ENCODE results near the gene LRMDA.

The LRMDA gene

GRCh38 chr10:76012716-76013327 is 581.4 kb downstream of the LRMDA start:
- H3K79me2 ChIP-seq (ENCODE audit: control insufficient read depth, insufficient read depth, low read length, unreplicated experiment) = no peaks in the 10 kb centered on the region
- no peak overlapping the region for H3K27ac ChIP-seq (ENCODE audit: low read depth, low read length)
- H3K4me3 ChIP-seq (ENCODE audit: low read depth, low read length) = no peak overlapping the region
- no peaks in the 10 kb centered on the region for H3K4me1 ChIP-seq (ENCODE audit: control insufficient read depth, insufficient read depth, low read length, unreplicated experiment)
- no peak overlapping the region for H2AFZ ChIP-seq (ENCODE audit: low read length, unreplicated experiment)
- H3K27me3 ChIP-seq (ENCODE audit: insufficient read depth, low read length) = 0 out of 2 replicates have a peak, but pooled peaks cover 6% of the 10 kb centered on the region
- H3K36me3 ChIP-seq (ENCODE audit: insufficient read depth, low read length) = no peaks in the 10 kb centered on the region

- Histone ChIP-seq H3K4me3 (ENCODE audit: low read depth, low read length) (no peak overlapping the region), H3K27me3 (ENCODE audit: insufficient read depth, low read length) (0 out of 2 replicates have a peak, but pooled peaks cover 6% of the 10 kb centered on the region), H2AFZ (ENCODE audit: low read length, unreplicated experiment) (no peak overlapping the region), H3K79me2 (ENCODE audit: control insufficient read depth, insufficient read depth, low read length, unreplicated experiment) (no peaks in the 10 kb centered on the region), H3K27ac (ENCODE audit: low read depth, low read length) (no peak overlapping the region), H3K36me3 (ENCODE audit: insufficient read depth, low read length) (no peaks in the 10 kb centered on the region), H3K4me1 (ENCODE audit: control insufficient read depth, insufficient read depth, low read length, unreplicated experiment) (no peaks in the 10 kb centered on the region)
Measured at GRCh38 chr10:76015245-76015644, 583.8 kb downstream of the LRMDA start.

- Histone ChIP-seq H3K4me3 (ENCODE audit: low read depth, low read length) (no peak overlapping the region), H3K4me1 (ENCODE audit: control insufficient read depth, insufficient read depth, low read length, unreplicated experiment) (no peaks in the 10 kb centered on the region), H3K79me2 (ENCODE audit: control insufficient read depth, insufficient read depth, low read length, unreplicated experiment) (no peaks in the 10 kb centered on the region), H2AFZ (ENCODE audit: low read length, unreplicated experiment) (no peak overlapping the region), H3K36me3 (ENCODE audit: insufficient read depth, low read length) (no peaks in the 10 kb centered on the region), H3K27ac (ENCODE audit: low read depth, low read length) (no peak overlapping the region), H3K27me3 (ENCODE audit: insufficient read depth, low read length) (no peaks in the 10 kb centered on the region)
Measured at GRCh38 chr10:76017026-76017732, 585.8 kb downstream of the LRMDA start.

- H2AFZ ChIP-seq (ENCODE audit: low read length, unreplicated experiment) = no peak overlapping the region
- H3K4me3 ChIP-seq (ENCODE audit: low read depth, low read length) = no peak overlapping the region
- no peaks in the 10 kb centered on the region for H3K36me3 ChIP-seq (ENCODE audit: insufficient read depth, low read length)
- no peak overlapping the region for H3K27ac ChIP-seq (ENCODE audit: low read depth, low read length)
- no peaks in the 10 kb centered on the region for H3K4me1 ChIP-seq (ENCODE audit: control insufficient read depth, insufficient read depth, low read length, unreplicated experiment)
- H3K27me3 ChIP-seq (ENCODE audit: insufficient read depth, low read length) = no peaks in the 10 kb centered on the region
- H3K79me2 ChIP-seq (ENCODE audit: control insufficient read depth, insufficient read depth, low read length, unreplicated experiment) = no peaks in the 10 kb centered on the region
Measured at GRCh38 chr10:76017733-76018433, 586.5 kb downstream of the LRMDA start.

GRCh38 chr10:76020630-76021029 is 589.2 kb downstream of the LRMDA start:
- H3K79me2 ChIP-seq (ENCODE audit: control insufficient read depth, insufficient read depth, low read length, unreplicated experiment) = no peaks in the 10 kb centered on the region
- no peaks in the 10 kb centered on the region for H3K36me3 ChIP-seq (ENCODE audit: insufficient read depth, low read length)
- no peak overlapping the region for H3K27ac ChIP-seq (ENCODE audit: low read depth, low read length)
- H3K27me3 ChIP-seq (ENCODE audit: insufficient read depth, low read length) = no peaks in the 10 kb centered on the region
- H2AFZ ChIP-seq (ENCODE audit: low read length, unreplicated experiment) = no peak overlapping the region
- H3K4me3 ChIP-seq (ENCODE audit: low read depth, low read length) = no peak overlapping the region
- no peaks in the 10 kb centered on the region for H3K4me1 ChIP-seq (ENCODE audit: control insufficient read depth, insufficient read depth, low read length, unreplicated experiment)

GRCh38 chr10:76021398-76021797 is 590.0 kb downstream of the LRMDA start:
- H3K36me3 ChIP-seq (ENCODE audit: insufficient read depth, low read length) = no peaks in the 10 kb centered on the region
- no peaks in the 10 kb centered on the region for H3K4me1 ChIP-seq (ENCODE audit: control insufficient read depth, insufficient read depth, low read length, unreplicated experiment)
- no peak overlapping the region for H3K27ac ChIP-seq (ENCODE audit: low read depth, low read length)
- H2AFZ ChIP-seq (ENCODE audit: low read length, unreplicated experiment) = no peak overlapping the region
- H3K79me2 ChIP-seq (ENCODE audit: control insufficient read depth, insufficient read depth, low read length, unreplicated experiment) = no peaks in the 10 kb centered on the region
- no peaks in the 10 kb centered on the region for H3K27me3 ChIP-seq (ENCODE audit: insufficient read depth, low read length)
- no peak overlapping the region for H3K4me3 ChIP-seq (ENCODE audit: low read depth, low read length)

- no peak overlapping the region for H2AFZ ChIP-seq (ENCODE audit: low read length, unreplicated experiment)
- H3K36me3 ChIP-seq (ENCODE audit: insufficient read depth, low read length) = no peaks in the 10 kb centered on the region
- no peak overlapping the region for H3K4me3 ChIP-seq (ENCODE audit: low read depth, low read length)
- H3K27ac ChIP-seq (ENCODE audit: low read depth, low read length) = no peak overlapping the region
- H3K4me1 ChIP-seq (ENCODE audit: control insufficient read depth, insufficient read depth, low read length, unreplicated experiment) = no peaks in the 10 kb centered on the region
- no peaks in the 10 kb centered on the region; the same call in 1 of the 2 replicates for H3K27me3 ChIP-seq (ENCODE audit: insufficient read depth, low read length)
- H3K79me2 ChIP-seq (ENCODE audit: control insufficient read depth, insufficient read depth, low read length, unreplicated experiment) = no peaks in the 10 kb centered on the region
Measured at GRCh38 chr10:76022366-76022765, 590.9 kb downstream of the LRMDA start.

- H3K79me2 ChIP-seq (ENCODE audit: control insufficient read depth, insufficient read depth, low read length, unreplicated experiment) = no peaks in the 10 kb centered on the region
- H3K27me3 ChIP-seq (ENCODE audit: insufficient read depth, low read length) = no peaks in the 10 kb centered on the region; the same call in 1 of the 2 replicates
- no peak overlapping the region for H2AFZ ChIP-seq (ENCODE audit: low read length, unreplicated experiment)
- no peak overlapping the region for H3K27ac ChIP-seq (ENCODE audit: low read depth, low read length)
- no peaks in the 10 kb centered on the region for H3K36me3 ChIP-seq (ENCODE audit: insufficient read depth, low read length)
- H3K4me3 ChIP-seq (ENCODE audit: low read depth, low read length) = no peak overlapping the region
- no peaks in the 10 kb centered on the region for H3K4me1 ChIP-seq (ENCODE audit: control insufficient read depth, insufficient read depth, low read length, unreplicated experiment)
Measured at GRCh38 chr10:76023007-76023406, 591.6 kb downstream of the LRMDA start.

GRCh38 chr10:76024460-76025123 is 593.2 kb downstream of the LRMDA start:
- Histone ChIP-seq H3K27ac (ENCODE audit: low read depth, low read length) (no peak overlapping the region), H3K4me1 (ENCODE audit: control insufficient read depth, insufficient read depth, low read length, unreplicated experiment) (no peaks in the 10 kb centered on the region), H3K36me3 (ENCODE audit: insufficient read depth, low read length) (no peaks in the 10 kb centered on the region), H2AFZ (ENCODE audit: low read length, unreplicated experiment) (no peak overlapping the region), H3K27me3 (ENCODE audit: insufficient read depth, low read length) (no peaks in the 10 kb centered on the region; the same call in none of the 2 replicates), H3K79me2 (ENCODE audit: control insufficient read depth, insufficient read depth, low read length, unreplicated experiment) (no peaks in the 10 kb centered on the region), H3K4me3 (ENCODE audit: low read depth, low read length) (no peak overlapping the region)

GRCh38 chr10:76025124-76025477 is 593.7 kb downstream of the LRMDA start:
- no peaks in the 10 kb centered on the region for H3K79me2 ChIP-seq (ENCODE audit: control insufficient read depth, insufficient read depth, low read length, unreplicated experiment)
- H3K36me3 ChIP-seq (ENCODE audit: insufficient read depth, low read length) = no peaks in the 10 kb centered on the region
- H3K27ac ChIP-seq (ENCODE audit: low read depth, low read length) = no peak overlapping the region
- no peak overlapping the region for H3K4me3 ChIP-seq (ENCODE audit: low read depth, low read length)
- no peaks in the 10 kb centered on the region; the same call in none of the 2 replicates for H3K27me3 ChIP-seq (ENCODE audit: insufficient read depth, low read length)
- H2AFZ ChIP-seq (ENCODE audit: low read length, unreplicated experiment) = no peak overlapping the region
- no peaks in the 10 kb centered on the region for H3K4me1 ChIP-seq (ENCODE audit: control insufficient read depth, insufficient read depth, low read length, unreplicated experiment)

Measured in ACC112 (cell line).